Measurements from ENCODE around the gene ERMARD. TPM values are rescaled to one million over a fixed set of nuclear protein-coding genes. Genes with fewer than 3 reads are reported as not detected.

ERMARD gene
- total RNA-seq, 2 experiments from 2014 or later = 21.1 to 22.8 TPM

- peak overlapping the region; percentile 94 for H3K27ac Mint-ChIP-seq
- CTCF ChIA-PET = interaction anchor here (0.5 to 1.5 kb wide), 4 partner anchors 15 to 68 kb away, joined by 3 read pairs; no protein-coding TSS in a partner anchor
- peak overlapping the region; percentile 84 for H3K4me3 Mint-ChIP-seq
- peaks cover 41% of the 10 kb centered on the region for H3K4me1 Mint-ChIP-seq (ENCODE audit: low read depth)
- DNase-seq = peak; percentile 70
- intact Hi-C loops (cut with micrococcal nuclease) = loop anchor here (1.0 to 2.0 kb wide), 6 partner anchors 8 to 831 kb away; partner anchors contain the start of genes C6orf120, DYNLT2, ERMARD and PSMB1
- H3K36me3 Mint-ChIP-seq (ENCODE audit: low read depth) = peaks cover 17% of the 10 kb centered on the region
- H3K27me3 Mint-ChIP-seq (ENCODE audit: low read depth) = no peaks in the 10 kb centered on the region
- no peaks in the 10 kb centered on the region for H3K9me3 Mint-ChIP-seq
These were observed 28.8 kb upstream of the ERMARD start for GRCh38 chr6:169722362-169723199.

- H3K27ac Mint-ChIP-seq = peak overlapping the region; percentile 94
- peak overlapping the region; percentile 84 for H3K4me3 Mint-ChIP-seq
- DNase-seq = peak; percentile 62
- no peaks in the 10 kb centered on the region for H3K27me3 Mint-ChIP-seq (ENCODE audit: low read depth)
- H3K4me1 Mint-ChIP-seq (ENCODE audit: low read depth) = peaks cover 43% of the 10 kb centered on the region
- CTCF ChIA-PET = interaction anchor here (0.8 to 1.5 kb wide), 2 partner anchors 15 to 66 kb away, joined by 3 read pairs; no protein-coding TSS in a partner anchor
- intact Hi-C loops (cut with micrococcal nuclease) = loop anchor here (1.0 to 2.0 kb wide), 2 partner anchors 28 to 267 kb away; partner anchors contain the start of genes DYNLT2 and ERMARD
- H3K36me3 Mint-ChIP-seq (ENCODE audit: low read depth) = peaks cover 17% of the 10 kb centered on the region
- H3K9me3 Mint-ChIP-seq = no peaks in the 10 kb centered on the region
These were observed 28.1 kb upstream of the ERMARD start for GRCh38 chr6:169723200-169723909.

- H3K4me3 Mint-ChIP-seq = peak overlapping the region; percentile 70
- peak; percentile 20 for DNase-seq
- CTCF ChIA-PET = no interaction called here
- H3K36me3 Mint-ChIP-seq (ENCODE audit: low read depth) = peaks cover 15% of the 10 kb centered on the region
- peaks cover 41% of the 10 kb centered on the region for H3K4me1 Mint-ChIP-seq (ENCODE audit: low read depth)
- intact Hi-C loops (cut with micrococcal nuclease) = loop anchor here (1.0 to 2.0 kb wide), 2 partner anchors 27 to 267 kb away; partner anchors contain the start of genes DYNLT2 and ERMARD
- no peaks in the 10 kb centered on the region for H3K9me3 Mint-ChIP-seq
- no peaks in the 10 kb centered on the region for H3K27me3 Mint-ChIP-seq (ENCODE audit: low read depth)
- H3K27ac Mint-ChIP-seq = no peak overlapping the region
These were observed 27.4 kb upstream of the ERMARD start for GRCh38 chr6:169723991-169724493.

GRCh38 chr6:169724494-169725124 is 26.8 kb upstream of the ERMARD start, which contains the start of gene PHF10:
Gene PHF10 (minus strand): TSS chr6:169724500. CDS start chr6:169723931, 569 bp downstream.
- Mint-ChIP-seq H3K9me3 (no peaks in the 10 kb centered on the region), H3K27ac (peak within 1 kb of the TSS; percentile 94), H3K36me3 (ENCODE audit: low read depth) (peaks cover 12% of the 10 kb centered on the region), H3K27me3 (ENCODE audit: low read depth) (no peaks in the 10 kb centered on the region), H3K4me1 (ENCODE audit: low read depth) (peaks cover 36% of the 10 kb centered on the region), H3K4me3 (peak within 1 kb of the TSS; percentile 84)
- peak; percentile 57 for DNase-seq
- intact Hi-C loops (cut with micrococcal nuclease) = no loop called here
- CTCF ChIA-PET = no interaction called here

GRCh38 chr6:169725125-169726048 is 26.0 kb upstream of the ERMARD start:
- intact Hi-C loops (cut with micrococcal nuclease) = no loop called here
- peak overlapping the region; percentile 76 for H3K27ac Mint-ChIP-seq
- no peaks in the 10 kb centered on the region for H3K27me3 Mint-ChIP-seq (ENCODE audit: low read depth)
- CTCF ChIA-PET = no interaction called here
- peaks cover 9% of the 10 kb centered on the region for H3K36me3 Mint-ChIP-seq (ENCODE audit: low read depth)
- H3K4me1 Mint-ChIP-seq (ENCODE audit: low read depth) = peaks cover 29% of the 10 kb centered on the region
- no peaks in the 10 kb centered on the region for H3K9me3 Mint-ChIP-seq
- DNase-seq = peak; percentile 38
- peak overlapping the region; percentile 80 for H3K4me3 Mint-ChIP-seq

- Mint-ChIP-seq H3K36me3 (ENCODE audit: low read depth) (peaks cover 8% of the 10 kb centered on the region), H3K9me3 (no peaks in the 10 kb centered on the region), H3K27me3 (ENCODE audit: low read depth) (no peaks in the 10 kb centered on the region), H3K4me3 (peak overlapping the region; percentile 80), H3K4me1 (ENCODE audit: low read depth) (peaks cover 24% of the 10 kb centered on the region), H3K27ac (no peak overlapping the region)
- intact Hi-C loops (cut with micrococcal nuclease) = no loop called here
- DNase-seq = no peak
- CTCF ChIA-PET = no interaction called here
These were observed 25.4 kb upstream of the ERMARD start for GRCh38 chr6:169726049-169726400.

GRCh38 chr6:169726963-169727362 is 24.5 kb upstream of the ERMARD start:
- intact Hi-C loops (cut with micrococcal nuclease) = no loop called here
- H3K4me3 Mint-ChIP-seq = no peak overlapping the region

GRCh38 chr6:169729961-169730360 is 21.5 kb upstream of the ERMARD start:
- Mint-ChIP-seq H3K27ac (no peak overlapping the region), H3K27me3 (ENCODE audit: low read depth) (peaks cover 2% of the 10 kb centered on the region), H3K4me1 (ENCODE audit: low read depth) (peaks cover 16% of the 10 kb centered on the region), H3K36me3 (ENCODE audit: low read depth) (peaks cover 4% of the 10 kb centered on the region), H3K4me3 (no peak overlapping the region), H3K9me3 (no peaks in the 10 kb centered on the region)
- DNase-seq = no peak
- intact Hi-C loops (cut with micrococcal nuclease) = no loop called here
- CTCF ChIA-PET = no interaction called here

More at GRCh38 chr6:169726963-169727362, 24.5 kb upstream of the ERMARD start:
- H3K27ac Mint-ChIP-seq = no peak overlapping the region
- no peak for DNase-seq
- H3K36me3 Mint-ChIP-seq (ENCODE audit: low read depth) = peaks cover 8% of the 10 kb centered on the region
- CTCF ChIA-PET = no interaction called here
- H3K9me3 Mint-ChIP-seq = no peaks in the 10 kb centered on the region
- peaks cover 18% of the 10 kb centered on the region for H3K4me1 Mint-ChIP-seq (ENCODE audit: low read depth)
- no peaks in the 10 kb centered on the region for H3K27me3 Mint-ChIP-seq (ENCODE audit: low read depth)

GRCh38 chr6:169738204-169738975 is 13.0 kb upstream of the ERMARD start:
- no peak overlapping the region for H3K27ac Mint-ChIP-seq
- intact Hi-C loops (cut with micrococcal nuclease) = no loop called here
- no peaks in the 10 kb centered on the region for H3K9me3 Mint-ChIP-seq
- CTCF ChIA-PET = no interaction called here
- H3K36me3 Mint-ChIP-seq (ENCODE audit: low read depth) = no peaks in the 10 kb centered on the region
- H3K4me3 Mint-ChIP-seq = no peak overlapping the region
- H3K4me1 Mint-ChIP-seq (ENCODE audit: low read depth) = no peaks in the 10 kb centered on the region
- H3K27me3 Mint-ChIP-seq (ENCODE audit: low read depth) = peaks cover 12% of the 10 kb centered on the region
- no peak for DNase-seq

- intact Hi-C loops (cut with micrococcal nuclease) = no loop called here
- H3K27me3 Mint-ChIP-seq (ENCODE audit: low read depth) = peaks cover 10% of the 10 kb centered on the region
- no peaks in the 10 kb centered on the region for H3K4me1 Mint-ChIP-seq (ENCODE audit: low read depth)
- CTCF ChIA-PET = no interaction called here
- no peak for DNase-seq
- no peak overlapping the region for H3K27ac Mint-ChIP-seq
- no peaks in the 10 kb centered on the region for H3K9me3 Mint-ChIP-seq
- H3K36me3 Mint-ChIP-seq (ENCODE audit: low read depth) = no peaks in the 10 kb centered on the region
- H3K4me3 Mint-ChIP-seq = no peak overlapping the region
These were observed 12.4 kb upstream of the ERMARD start for GRCh38 chr6:169738976-169739529.

Data from activated naive CD4-positive, alpha-beta T cell treated with anti-CD3 and anti-CD28 coated beads for 36 hours (primary cell).